KOPT-K1 (cell line): Measurements from ENCODE around the gene ADAMTS18.
"Not testable (repeated sequence)": the region's sequence is repeated elsewhere in the genome, so short reads cannot be mapped to it uniquely, and the experiment has no call there.

Experiments used
- H3K27ac ChIP-seq: fragments of 200-600 bp; sonication (generic); 2 replicates; pipeline ENCODE4 v1.5.1; 2016; ENCODE audit warnings: antibody characterized with exemption, mild to moderate bottlenecking, low read depth, low read length; ENCODE audit not compliant: poor library complexity, severe bottlenecking
- H3K36me3 ChIP-seq: fragments of 200-600 bp; sonication (generic); 2 replicates; pipeline ENCODE4 v1.5.1; 2017; ENCODE audit warnings: antibody characterized with exemption, mild to moderate bottlenecking, low read length, moderate library complexity; ENCODE audit not compliant: insufficient read depth
- H3K9me3 ChIP-seq: fragments of 200-600 bp; sonication (generic); 2 replicates; pipeline ENCODE4 v1.5.1; 2017; ENCODE audit warnings: antibody characterized with exemption, low read length, mild to moderate bottlenecking; ENCODE audit not compliant: insufficient read depth, poor library complexity, severe bottlenecking

Gene ADAMTS18

DNA sequence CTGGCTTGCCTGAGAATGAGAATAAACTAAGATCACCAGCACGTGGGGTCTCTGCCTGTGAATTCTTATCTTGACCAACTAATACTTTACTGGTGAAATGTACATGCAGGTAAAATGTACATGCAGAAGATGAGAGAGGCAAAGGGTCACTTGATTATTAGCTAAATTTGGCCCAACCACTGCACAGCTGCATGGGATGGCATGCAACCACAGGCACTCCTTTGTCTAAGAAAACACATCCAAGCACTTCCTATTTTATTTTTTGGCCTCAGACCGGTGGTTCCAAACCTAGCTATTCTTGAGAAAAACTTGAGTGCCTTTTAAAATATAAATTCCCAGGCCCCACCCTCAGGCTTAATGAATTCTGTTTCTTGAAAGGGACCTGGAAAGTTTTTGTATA is 157.7 kb downstream of the ADAMTS18 start:
- Histone ChIP-seq H3K9me3 (no peaks in the 10 kb centered on the region), H3K27ac (no peak overlapping the region), H3K36me3 (no peaks in the 10 kb centered on the region)

DNA sequence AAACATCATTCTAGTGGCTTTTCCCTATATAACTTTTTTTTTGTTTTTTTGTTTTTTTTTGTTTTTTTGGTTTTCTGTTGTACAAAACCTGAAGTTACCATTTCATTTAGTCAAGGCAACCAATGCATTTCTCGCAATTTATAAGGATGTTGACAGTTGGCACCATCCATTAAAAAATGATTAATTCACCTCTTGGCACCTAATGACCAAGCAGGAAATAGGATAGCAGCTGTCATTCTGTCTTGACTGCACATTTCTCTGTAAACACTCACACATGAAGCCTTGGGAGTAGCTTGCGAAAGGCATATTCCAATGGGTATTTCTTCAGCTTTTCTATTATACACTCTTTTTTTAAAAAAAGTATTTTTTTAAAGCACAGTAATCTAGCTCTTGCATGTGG is 158.2 kb downstream of the ADAMTS18 start:
- no peaks in the 10 kb centered on the region for H3K9me3 ChIP-seq
- no peaks in the 10 kb centered on the region for H3K36me3 ChIP-seq
- no peak overlapping the region for H3K27ac ChIP-seq

GRCh38 chr16:77275303-77275702 is 159.5 kb downstream of the ADAMTS18 start:
- not testable (repeated sequence) for H3K9me3 ChIP-seq, H3K36me3 ChIP-seq, H3K27ac ChIP-seq

GRCh38 chr16:77273815-77274214 is 161.0 kb downstream of the ADAMTS18 start:
- H3K27ac ChIP-seq, result no peak overlapping the region
- H3K9me3 ChIP-seq, result no peaks in the 10 kb centered on the region
- H3K36me3 ChIP-seq, result no peaks in the 10 kb centered on the region

GRCh38 chr16:77271532-77272426 is 163.1 kb downstream of the ADAMTS18 start:
- H3K36me3 ChIP-seq, result no peaks in the 10 kb centered on the region
- H3K27ac ChIP-seq, result no peak overlapping the region
- H3K9me3 ChIP-seq, result no peaks in the 10 kb centered on the region

- H3K27ac ChIP-seq, H3K9me3 ChIP-seq, H3K36me3 ChIP-seq: not testable (repeated sequence)
These were observed 168.6 kb downstream of the ADAMTS18 start for GRCh38 chr16:77266185-77266584.

DNA sequence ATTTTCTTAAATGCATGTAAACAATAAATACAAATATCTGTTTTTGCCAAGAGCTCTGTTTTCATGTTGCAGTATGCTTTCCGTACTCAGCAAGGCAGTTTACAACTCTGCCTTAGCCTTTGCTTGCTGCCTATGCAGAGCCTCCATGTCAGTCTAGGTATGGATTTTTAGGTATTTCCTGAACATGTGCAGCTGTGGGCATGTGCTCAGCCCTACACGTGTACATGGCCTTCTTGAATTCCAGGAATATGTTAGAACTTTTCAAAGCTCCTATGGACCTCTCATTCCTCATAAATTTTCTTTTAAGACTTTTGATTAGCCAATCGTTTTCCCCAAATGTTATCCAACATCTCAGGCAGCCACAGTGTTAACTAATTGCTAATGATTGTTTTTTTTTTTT is 171.9 kb downstream of the ADAMTS18 start:
- no peaks in the 10 kb centered on the region for H3K9me3 ChIP-seq
- H3K27ac ChIP-seq, result no peak overlapping the region
- no peaks in the 10 kb centered on the region for H3K36me3 ChIP-seq

- Histone ChIP-seq H3K9me3 (no peaks in the 10 kb centered on the region), H3K36me3 (no peaks in the 10 kb centered on the region), H3K27ac (no peak overlapping the region)
These were observed 184.4 kb downstream of the ADAMTS18 start for GRCh38 chr16:77250400-77250799.

GRCh38 chr16:77246150-77246549 is 188.7 kb downstream of the ADAMTS18 start:
- no peaks in the 10 kb centered on the region for H3K36me3 ChIP-seq
- H3K27ac ChIP-seq, result no peak overlapping the region
- no peaks in the 10 kb centered on the region for H3K9me3 ChIP-seq

- not testable (repeated sequence) for H3K27ac ChIP-seq, H3K36me3 ChIP-seq, H3K9me3 ChIP-seq
These were observed 192.4 kb downstream of the ADAMTS18 start for GRCh38 chr16:77242471-77242870.

DNA sequence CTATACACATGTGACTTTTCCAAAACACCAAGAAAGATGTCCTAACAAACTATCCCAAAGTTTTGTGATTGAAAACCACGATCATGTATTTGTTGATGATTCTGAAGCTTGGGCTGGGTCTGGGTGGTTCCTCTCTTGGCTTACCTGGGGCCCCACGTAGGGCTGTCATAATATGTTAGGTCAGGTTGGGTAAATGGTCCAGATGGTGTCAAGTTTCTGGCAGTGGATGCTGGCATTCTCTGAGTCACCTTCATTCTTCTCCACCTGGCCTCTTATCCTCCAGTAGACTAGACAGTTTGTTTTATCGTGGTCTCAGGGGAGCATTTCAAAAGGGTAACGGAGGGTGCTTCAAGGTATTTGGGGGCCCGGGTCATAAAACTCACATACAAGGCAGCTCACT is 196.2 kb downstream of the ADAMTS18 start:
- H3K36me3 ChIP-seq, result no peaks in the 10 kb centered on the region
- no peak overlapping the region for H3K27ac ChIP-seq
- H3K9me3 ChIP-seq, result no peaks in the 10 kb centered on the region

- Histone ChIP-seq H3K27ac (no peak overlapping the region), H3K9me3 (no peaks in the 10 kb centered on the region), H3K36me3 (no peaks in the 10 kb centered on the region)
These were observed 198.7 kb downstream of the ADAMTS18 start for GRCh38 chr16:77236063-77236511.

- H3K9me3 ChIP-seq, result no peaks in the 10 kb centered on the region
- no peak overlapping the region for H3K27ac ChIP-seq
- no peaks in the 10 kb centered on the region for H3K36me3 ChIP-seq
These were observed 200.2 kb downstream of the ADAMTS18 start for GRCh38 chr16:77234611-77235010.

GRCh38 chr16:77233799-77234519 is 200.9 kb downstream of the ADAMTS18 start:
- no peaks in the 10 kb centered on the region for H3K9me3 ChIP-seq
- no peaks in the 10 kb centered on the region for H3K36me3 ChIP-seq
- H3K27ac ChIP-seq, result no peak overlapping the region
